ENCODE results near the gene SORCS3.

Gene SORCS3

DNA sequence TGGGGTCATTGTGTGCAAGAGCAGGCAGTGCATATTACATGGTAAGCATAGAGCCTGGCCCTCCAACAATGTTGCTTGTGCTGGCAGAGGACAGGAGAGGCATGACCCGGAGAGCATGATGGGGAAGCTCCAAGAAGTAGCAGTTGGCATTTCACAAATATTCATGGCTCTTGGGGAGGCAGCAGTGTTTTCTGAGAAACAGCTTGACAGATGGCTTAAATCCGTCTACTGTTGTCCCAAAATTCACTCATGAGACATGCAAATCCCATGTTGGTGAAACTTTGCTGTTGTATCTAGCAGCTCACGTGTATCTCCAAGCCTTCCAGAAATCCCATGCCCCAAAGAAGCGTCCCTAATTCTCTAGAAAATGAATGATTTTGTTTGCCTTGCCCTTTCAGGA lies 487.0 kb downstream of the SORCS3 start:
- no peak for DNase-seq

DNA sequence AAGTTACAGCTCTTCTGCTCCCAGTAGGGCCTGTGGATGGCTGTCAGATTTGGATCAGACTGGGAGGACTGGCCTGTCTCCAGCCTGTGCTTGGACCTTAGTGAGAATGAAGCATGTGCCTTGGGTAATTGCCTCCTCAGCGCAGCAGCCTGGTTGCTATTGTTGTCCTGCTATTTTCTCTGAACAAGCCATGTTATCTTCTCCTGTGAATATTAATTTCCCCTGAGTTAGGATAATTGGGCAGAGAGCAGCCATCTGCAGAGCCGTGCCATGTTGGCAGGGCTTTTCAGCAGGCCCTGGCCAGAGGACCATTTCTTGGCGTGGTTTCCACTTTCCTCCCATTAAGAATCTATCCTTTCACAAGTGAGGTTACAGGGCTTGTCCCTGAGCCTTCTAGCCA lies 497.3 kb downstream of the SORCS3 start:
- DNase-seq = no peak

GRCh38 chr10:105139363-105139896 lies 498.3 kb downstream of the SORCS3 start:
- no peak for DNase-seq

GRCh38 chr10:105140600-105140999 lies 499.5 kb downstream of the SORCS3 start:
- no peak for DNase-seq

- no peak for DNase-seq
Measured at GRCh38 chr10:105145711-105146110, 504.6 kb downstream of the SORCS3 start.

- no peak for DNase-seq
Measured at GRCh38 chr10:105146436-105146835, 505.3 kb downstream of the SORCS3 start.

DNA sequence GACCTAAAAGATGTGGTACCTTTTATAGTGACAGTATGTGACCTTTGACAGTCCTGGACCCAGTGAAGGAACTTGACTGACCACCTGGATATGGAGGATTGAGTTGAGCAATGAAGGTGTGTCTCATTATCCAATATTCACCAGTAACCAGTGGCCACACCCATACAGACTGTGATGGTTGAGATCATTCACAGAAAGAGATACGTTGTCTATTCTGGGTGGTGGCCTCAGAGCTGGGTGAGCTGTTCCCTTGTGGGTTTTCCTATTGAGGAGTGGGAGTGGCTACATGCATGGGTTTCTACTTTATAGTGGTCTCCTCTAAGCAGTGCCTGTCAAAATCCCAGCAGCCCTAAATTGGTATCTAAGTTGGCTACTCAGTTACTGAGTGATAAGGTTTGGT lies 507.4 kb downstream of the SORCS3 start:
- DNase-seq = no peak

DNA sequence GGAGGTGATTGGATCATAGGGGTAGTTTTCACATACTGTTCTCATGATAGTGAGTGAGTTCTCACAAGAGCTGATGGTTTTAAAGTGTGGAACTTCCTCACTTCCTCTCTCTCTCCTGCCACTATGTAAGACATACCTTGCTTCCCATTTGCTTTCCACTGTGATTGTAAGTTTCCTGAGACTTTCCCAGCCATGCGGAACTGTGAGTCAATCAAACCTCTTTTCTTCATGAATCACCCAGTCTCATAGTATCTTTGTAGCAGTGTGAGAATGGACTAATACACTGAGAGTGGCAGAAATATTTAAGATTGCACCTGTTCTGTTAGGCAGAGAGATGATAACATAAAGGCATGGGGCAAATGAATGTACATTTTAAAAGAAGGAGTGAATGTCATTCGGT lies 507.8 kb downstream of the SORCS3 start:
- no peak for DNase-seq

DNA sequence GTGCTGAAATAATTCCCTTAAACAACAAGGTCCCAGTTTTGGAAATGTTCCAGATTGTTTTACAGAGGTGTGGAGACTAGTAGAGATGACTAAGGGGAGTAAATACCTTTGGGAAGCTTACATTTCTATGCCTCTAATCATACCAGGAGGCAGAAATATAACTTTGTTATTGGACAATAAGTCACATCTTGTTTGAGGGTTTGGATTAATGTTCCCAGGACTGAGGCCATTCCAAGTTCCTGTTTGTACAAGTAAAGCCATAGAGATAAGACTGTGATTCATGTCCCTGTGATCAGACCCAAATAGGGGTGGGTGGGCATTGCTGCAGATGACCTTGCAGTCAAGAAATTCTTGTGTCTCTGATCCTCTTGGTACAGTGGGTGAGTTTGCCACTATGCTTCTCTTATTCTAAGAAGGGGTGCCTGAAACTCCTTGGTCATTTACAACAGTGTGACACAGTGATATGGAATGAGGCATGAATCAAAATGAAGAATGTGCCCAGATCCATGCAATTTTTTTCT lies 508.3 kb downstream of the SORCS3 start:
- no peak for DNase-seq

DNA sequence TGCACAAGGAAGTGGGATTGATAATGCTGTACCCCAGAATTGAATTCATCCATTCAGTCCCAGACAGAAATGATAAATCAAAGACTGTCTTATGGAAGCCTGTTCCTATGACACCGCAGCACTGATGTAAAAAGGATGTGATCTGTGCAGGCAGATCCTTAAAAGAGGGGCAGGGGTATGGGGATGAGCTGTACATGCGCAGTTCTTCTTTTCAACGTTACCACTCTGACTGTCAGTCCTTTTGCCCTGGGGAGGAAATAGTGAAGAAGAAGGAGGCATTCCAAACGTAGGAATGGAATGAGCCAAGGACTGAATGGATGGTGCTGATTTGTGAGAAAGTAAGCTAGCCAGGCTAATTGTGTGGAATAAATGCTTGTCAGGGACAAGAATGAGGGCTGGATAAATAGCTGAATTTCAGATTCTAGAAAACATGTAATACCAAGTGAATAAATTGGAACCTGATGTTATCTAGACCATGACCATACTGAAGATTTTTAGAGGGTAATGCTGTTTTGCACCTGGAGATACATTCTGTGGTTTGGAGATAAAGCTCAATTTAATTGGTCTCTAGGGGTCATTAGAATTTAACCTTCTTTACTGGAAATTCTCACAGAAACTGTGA lies 509.3 kb downstream of the SORCS3 start:
- DNase-seq = no peak

DNA sequence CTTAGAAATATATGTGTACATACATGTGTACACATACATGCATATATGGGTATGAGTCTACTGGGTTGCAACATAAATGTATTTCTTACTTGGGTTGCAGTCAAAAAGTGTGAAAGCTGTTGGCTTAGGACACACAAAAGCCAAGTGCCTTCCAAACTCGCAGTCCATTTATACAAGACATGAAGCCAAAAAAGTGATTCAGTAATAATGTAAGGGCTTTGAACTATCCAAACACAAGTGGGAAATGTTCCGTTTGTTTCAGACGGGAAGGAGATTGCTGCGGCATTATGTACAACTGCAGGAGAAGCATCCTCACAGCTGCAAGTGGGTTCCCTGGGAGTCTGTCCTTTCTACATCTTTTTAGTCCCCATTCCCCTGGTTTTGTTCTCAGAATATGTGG lies 513.6 kb downstream of the SORCS3 start:
- DNase-seq = no peak

DNA sequence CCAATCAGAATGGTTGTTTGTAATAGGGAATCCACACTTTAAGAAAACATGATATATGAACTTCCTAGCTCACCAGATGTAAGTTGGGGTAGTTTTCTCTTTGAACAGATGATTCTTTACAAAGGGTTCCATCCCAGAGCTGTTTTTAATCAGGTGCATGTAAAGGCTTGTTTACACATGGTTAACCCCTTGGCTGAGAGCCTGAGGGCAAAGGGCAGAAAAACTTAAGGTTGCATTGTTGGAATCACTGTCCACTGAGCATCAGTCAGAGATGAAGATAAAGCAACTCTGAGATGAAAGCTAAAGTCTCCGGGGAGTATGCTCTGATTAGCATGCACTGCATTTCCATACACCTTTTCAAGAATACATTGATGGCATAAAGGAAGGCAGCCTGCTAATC lies 518.2 kb downstream of the SORCS3 start:
- no peak for DNase-seq

- no peak for DNase-seq
Measured at GRCh38 chr10:105161149-105161548, 520.1 kb downstream of the SORCS3 start.

DNA sequence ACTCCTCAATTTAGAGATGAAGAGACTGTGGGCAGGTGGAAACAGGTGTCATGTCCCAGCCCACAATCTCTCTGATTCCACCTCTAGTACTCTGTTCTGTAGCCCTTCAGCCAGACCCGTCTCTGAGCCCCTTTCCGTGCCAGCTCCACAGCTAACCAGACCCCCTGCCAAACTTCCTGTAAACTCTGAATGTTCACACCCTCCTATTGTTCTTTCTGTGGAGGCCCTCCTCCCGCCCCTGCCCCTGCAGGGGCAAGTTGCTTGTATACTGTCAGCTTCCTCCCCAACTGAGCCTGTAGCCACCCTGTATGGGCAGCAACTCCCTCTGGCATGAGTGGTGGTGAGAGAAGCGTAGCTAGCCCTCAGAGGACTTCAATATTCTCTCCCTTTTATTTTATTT lies 520.7 kb downstream of the SORCS3 start:
- DNase-seq = no peak

DNA sequence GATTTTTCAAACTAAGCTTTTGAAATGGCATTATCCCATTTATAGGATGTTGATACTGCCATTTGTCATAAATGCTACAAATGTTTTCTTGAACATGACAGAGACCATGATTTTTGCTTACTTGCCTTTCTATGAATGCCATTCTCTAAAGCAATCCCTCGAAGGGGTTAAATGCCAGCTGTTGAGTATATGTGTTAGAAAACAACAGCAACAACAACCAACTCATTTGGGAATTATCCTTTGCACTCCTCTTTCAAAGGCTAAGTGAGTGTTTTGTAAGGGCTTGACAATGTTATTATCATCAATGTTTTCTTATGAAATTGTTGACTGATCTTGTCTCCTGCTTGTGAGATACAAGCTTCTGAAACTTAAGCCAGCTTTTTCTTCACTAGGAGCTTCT lies 529.4 kb downstream of the SORCS3 start:
- DNase-seq = no peak

DNA sequence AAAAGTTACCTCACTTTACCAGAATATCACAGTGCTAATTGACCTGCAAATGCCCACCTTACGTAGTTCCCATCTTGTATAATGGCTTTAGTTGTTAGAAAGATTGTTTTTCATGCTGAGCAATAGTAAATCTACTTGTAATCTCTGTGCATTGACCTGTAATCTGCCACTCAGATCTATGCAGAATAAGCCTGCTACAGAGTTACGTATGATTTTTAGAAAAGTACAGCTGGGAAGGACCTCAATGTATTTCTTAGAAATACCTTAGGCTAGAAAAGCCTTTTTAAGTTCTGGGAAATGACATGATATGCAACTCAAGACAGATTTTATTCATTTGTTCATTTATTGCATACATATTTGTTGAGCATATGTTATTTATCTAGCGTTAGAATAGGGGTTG lies 530.9 kb downstream of the SORCS3 start:
- DNase-seq = no peak

DNA sequence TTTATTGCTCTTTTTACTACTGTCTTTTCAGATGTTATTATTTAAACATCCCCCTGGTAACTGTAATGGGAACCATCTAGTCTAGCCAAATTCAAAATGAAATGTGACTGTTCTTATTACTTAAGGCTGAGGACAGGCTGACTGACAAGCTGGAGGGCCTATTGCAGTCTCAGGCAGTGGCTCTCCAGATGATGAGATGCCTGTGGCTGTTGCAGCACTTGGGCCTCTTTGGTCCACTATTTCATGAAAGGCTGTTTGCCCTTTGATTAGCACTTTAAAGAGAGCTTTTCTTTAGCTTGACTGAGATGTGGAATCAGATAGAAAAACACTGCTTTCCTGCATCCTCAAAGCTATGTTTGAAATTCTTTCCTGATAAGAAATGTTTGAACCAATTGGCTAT lies 540.5 kb downstream of the SORCS3 start:
- DNase-seq = no peak

- DNase-seq = no peak
Measured at GRCh38 chr10:105183536-105183935, 542.4 kb downstream of the SORCS3 start.

GRCh38 chr10:105185161-105185560 lies 544.1 kb downstream of the SORCS3 start:
- DNase-seq = no peak

- DNase-seq = no peak
Measured at GRCh38 chr10:105187243-105187642, 546.2 kb downstream of the SORCS3 start.

DNA sequence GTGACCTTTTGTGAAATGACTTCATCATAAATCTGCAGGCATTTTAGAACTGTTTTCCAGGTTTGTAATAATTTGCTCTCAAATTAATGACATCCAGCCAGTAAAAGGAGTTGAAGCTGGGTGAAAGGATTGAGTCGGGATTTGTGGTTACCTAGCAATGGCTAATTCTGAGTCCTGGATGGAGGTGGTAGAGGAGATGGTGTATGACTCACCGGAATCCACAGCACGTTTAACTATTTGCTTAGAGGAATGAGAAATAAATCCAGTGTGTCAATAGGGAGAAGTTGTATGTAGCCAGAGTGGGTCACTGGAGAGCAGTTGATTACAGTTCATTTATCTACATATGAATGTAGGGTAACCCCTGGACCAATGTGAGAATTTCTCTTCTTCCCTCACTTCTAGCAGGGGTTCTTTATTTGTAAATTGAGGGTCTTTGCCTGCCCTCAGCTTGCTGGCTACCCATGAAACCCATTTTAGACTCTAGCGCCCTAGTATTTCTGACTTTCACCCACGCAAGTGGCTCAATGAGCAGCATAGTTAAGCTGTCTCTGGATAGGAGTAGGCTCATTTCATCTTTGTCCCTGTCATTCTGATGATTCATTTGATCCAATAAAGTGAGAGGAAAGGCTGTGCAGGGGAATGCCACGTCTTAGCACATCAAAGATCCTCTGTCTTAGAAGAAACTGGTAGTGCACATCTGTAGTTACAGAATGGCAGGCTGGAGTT lies 547.8 kb downstream of the SORCS3 start:
- DNase-seq = no peak

DNA sequence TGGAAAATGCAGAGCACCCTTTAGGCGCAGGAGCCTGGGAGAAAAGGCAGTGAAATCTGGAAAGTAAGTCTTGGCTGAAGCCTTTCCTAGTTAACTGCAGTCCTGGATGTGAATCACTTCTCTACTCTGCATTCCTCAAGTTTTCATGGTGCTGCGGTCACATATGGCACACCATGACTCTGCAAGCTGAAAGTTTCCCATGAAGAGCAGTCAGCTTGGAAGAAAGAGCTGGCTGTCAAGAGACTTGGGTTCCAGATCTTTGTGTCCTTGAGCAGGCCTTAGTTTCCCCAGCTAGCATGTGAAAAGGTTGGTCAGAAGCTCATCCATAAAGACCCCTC lies 548.3 kb downstream of the SORCS3 start:
- DNase-seq = no peak

DNA sequence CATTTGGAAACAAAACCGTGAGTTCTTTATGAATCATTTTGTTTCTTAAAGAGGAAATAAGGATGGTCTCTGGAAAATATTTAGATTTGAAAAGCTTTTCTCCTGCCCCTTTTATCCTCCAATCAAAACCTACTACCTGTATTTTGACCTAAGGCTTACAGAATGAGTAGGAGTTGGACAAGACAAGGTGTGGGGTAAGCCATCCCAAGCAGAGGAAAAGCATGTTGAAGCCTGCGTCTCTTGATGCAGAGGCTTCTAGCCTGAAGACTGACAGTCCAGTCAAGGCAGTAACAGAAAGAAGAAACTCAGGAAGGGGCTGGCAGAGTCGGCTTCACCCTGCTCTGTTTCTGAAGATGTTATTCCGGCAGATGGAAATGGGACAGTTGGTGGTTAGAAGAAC lies 551.1 kb downstream of the SORCS3 start:
- no peak for DNase-seq

DNA sequence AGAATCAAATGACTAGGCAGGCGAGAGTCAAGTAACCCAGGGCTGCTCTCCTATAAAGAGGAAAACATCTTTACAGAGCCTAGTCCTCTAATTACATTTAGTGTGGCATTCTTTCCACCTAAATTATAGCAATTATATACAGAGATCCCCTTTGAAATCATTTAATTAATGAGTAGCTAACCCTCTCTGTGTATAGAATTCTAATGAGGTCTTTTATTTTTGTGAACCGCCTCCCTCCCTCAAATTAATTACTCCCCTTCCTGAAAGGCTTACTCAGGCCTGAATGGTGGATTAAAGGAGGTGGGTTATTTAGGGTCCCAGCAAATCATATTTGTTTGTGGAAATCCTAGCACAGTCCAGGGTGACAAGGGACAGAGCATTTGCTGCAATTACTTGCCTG lies 551.8 kb downstream of the SORCS3 start:
- no peak for DNase-seq

- no peak for DNase-seq
Measured at GRCh38 chr10:105195831-105196230, 554.7 kb downstream of the SORCS3 start.

Data from NCI-H1436 (cell line).